LoVo (cell line): Measurements from ENCODE around the gene ZNF217.

ENCODE experiments used
- DNase-seq: peaks from one replicate; pipeline ENCODE4 v3.0.0-alpha.2; 2016; ENCODE audit warnings: low spot score

Gene ZNF217

DNA sequence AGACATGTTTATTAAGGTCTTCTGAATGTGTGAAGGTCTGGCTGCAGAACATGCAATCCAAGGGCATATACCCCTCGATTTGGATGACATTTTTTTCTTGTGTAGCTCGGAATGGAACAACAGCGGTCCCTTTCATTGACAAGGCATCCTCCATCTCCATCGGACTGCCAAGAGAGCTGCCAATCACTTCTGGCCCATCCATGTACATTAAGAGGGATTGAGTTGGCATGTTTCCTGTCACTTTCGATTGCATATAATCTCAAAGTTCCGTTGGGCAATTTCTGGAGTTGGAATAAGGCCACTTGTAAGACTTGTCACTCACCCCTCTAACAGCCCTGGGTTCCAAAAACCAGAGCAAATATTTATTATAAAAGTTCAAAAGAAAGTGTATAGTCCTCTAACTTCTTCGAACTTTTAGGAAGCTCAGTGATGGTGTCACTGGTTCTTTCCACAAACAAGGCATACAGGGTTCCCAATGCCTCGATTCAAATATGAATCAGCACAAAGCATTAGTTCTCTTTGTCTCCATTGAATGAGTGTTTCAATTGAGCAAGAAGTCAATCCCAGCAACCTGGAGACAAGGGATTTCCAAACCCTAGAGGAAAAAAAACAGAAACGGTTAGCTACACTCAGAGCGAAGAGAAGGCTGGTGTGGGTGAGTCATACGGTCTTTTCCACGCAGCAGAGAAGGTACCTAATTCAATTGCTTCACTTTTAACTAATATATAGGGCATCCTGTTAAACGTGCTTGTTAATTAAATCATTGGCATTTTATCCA, 10.9 kb downstream of the ZNF217 start:
- DNase-seq: peak; percentile 46

DNA sequence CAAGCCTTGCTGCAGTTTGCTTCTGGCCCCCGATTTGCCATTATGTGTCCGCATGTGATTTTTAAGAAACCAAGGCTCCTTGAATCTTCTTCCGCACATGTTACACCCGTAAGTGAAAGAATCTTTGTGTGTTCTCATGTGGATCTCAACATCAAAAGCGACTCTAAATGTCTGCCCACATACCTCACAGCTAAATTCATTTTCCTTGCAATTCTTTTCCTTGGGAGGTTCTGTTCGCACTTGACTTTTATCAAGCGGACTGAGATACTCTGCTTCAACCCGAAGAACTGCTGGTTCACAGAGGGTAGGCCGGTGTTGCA, 11.4 kb downstream of the ZNF217 start:
- no peak for DNase-seq

DNA sequence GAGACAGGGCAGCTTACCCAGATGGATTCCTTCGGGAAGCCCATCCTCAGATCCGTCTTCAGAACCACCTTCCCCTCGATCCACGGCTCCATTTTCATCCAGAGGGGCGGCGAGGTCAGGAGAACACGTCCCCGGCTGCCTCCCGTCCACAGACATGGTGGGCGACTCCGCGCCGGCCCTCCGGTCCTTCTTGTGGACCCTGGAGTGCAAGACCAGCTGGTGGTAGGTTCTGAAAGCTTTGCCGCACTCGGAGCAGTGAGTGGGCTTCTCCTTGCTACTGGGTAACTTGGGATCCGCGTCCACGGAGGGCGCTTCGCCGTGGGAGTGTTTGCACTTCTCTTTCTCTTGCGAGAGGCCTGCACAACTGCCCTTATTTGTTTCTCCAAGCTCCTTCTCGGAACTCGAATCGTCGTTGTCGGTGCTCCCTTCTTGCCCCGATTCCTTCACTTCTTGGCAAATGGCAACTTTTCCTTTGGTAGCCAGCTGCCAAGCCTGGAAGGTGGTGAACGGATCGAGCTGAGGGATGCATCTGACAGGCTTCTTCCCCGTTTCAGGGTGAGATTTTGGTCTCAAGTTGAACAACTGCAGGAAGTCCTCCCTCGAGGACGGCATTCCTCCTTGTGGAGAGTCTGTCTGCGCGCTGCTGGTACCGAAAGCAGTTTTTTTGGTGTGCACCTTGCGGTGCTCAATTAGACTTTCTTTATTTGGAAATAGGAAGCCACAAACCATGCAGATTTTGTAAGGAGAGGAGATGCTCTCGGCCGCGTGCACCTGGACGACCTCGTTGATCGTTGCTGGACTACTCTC, 12.0 kb downstream of the ZNF217 start:
- DNase-seq: no peak

DNA sequence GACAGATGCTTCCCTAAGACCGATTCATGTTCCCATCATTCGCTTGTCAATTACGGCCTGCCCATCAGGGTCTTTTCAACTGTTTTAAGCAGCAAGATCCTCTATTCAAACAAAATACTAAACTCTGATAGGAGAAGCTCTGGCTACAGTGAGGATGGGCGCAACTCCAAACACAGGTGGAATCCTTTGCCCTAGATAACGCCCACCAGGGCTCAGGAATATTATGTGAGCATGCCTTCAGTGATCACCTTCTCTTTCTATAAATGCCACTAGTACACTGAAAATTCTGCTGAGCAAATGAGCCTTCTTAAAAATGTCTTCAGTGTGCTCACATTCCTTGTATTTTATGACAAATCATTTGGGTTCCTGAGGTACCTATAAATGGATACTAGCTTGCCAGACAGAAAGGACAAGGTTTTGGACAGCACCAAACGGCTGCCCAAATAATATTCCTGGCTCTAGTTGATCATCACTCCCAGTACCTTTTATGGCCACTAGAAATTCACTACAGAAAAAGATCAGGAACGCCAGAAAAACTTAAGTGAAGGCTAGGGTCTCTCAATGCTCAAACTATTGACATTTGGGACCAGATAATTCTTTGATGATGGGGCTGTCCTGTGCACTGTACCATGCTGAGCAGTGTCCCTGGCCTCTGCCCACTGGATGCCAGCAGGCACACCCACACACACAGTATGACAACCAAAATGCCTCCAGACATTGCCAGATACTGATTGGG, 13.1 kb downstream of the ZNF217 start:
- DNase-seq: no peak

DNA sequence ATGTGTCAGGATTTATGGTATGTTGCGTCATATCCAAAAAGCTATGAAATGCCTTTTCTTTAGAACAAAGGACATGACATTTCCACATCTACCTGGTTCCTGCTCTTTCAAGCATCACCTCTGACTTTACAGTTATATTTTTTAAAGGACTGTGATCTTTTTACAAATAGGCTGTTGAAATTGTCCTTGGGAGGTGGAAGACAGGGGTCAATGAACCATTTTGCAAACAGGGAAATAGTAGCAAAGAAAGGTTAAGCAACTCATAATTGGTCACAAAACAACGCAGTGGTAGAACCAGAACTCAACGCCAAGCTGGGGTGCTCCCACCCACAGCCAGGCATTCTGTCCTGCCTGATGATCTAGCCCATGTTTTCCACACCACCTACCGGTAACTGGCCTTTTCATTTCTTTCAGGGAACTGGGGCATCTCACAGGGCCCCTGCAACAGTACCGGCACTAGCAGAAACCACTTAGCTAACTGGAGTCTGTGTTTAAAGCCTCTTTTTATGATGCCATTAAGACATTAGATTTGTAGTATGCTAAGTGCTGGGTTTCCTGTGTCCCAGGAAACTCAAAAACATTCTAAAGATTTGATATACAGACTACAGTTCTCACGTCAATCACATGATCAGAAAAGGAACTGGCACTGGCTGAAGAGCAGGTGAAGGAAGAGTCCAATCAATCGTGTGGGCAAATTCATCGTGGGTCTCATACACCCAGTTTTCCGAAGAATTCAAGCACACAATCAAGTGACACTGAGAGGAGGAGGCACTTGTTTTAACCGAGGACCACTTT, 13.9 kb downstream of the ZNF217 start:
- DNase-seq: peak; percentile 78

DNA sequence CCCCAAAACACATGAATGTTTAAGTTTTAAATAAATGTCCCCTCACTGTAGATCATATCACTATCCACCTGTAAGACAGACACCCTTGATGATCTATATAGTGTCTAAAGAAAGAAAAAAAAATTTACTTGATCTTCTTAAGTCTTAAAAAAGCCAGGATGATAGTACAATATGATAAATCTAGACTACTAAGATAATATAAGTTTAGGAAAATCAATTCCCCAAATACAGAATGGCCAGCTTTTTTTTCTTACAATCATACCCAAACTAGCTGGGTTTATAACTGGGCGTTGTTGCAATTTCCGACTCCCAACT, 14.4 kb downstream of the ZNF217 start:
- DNase-seq: no peak

DNA sequence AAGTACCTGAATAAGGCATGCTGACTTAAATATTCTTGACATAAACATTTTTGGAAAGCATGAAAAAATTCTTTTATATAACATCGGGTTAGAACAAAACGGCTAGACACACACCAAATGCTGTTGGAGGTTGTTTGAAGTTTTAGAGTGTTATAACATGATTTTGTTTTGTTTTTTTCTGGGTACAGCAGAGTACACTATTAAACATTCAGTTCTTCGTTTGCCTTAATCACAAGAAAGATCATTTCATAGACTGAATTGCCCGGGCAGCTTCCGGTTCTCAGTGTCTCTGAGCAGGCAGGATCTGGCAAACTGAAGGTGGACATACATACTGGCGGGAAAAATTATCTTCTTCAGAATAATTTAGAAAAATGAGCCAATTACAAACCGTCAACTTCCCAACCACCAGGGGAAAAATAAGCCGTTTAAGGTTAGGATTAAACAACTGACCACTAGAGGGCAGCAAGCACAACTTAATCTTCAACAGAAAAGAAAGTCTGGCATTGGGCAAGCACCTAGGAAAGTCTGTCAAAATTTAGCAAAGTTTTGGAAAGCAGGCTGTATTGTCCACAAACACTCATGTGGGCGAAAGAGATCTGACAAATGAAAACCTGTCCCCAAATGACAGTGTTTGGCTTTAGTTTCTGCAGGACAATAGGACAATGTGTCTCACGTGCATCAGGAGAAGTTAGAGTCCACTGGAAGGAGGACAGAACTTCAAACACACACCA, 15.0 kb downstream of the ZNF217 start:
- peak; percentile 88 for DNase-seq

DNA sequence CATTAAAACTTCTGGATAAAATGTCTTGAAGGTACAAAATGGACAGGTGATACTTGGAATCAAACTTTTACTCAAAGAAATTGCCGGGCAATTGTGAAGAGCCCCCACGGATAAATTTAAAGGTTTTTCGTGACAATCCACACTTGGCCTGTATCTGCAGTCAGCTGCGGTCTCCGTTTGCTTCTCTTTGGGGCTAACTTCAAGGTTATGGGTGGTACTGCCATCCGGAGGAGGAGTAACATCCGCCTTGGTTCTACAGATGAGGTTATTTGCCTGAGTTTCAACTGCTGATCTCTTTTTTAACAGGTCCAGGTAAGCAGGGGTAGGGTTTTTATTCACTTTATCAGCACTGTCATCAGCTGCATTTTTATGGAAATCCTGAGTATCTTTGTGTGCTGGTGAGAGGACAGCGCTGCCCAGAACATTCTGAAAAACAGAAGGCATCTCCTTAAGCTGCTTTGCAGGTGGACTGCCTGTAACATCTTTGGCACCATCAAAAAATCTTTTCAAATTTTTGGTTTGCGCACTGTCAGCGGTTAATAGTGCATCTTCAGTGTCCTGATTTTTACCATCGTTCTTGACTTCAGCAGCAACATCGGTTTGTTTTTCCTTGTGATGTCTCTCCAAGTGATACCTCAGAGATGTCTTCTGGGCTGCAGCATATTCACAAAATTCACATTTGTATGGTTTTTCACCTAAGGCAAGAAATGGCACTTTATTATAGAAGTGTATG, 16.9 kb downstream of the ZNF217 start:
- no peak for DNase-seq

DNA sequence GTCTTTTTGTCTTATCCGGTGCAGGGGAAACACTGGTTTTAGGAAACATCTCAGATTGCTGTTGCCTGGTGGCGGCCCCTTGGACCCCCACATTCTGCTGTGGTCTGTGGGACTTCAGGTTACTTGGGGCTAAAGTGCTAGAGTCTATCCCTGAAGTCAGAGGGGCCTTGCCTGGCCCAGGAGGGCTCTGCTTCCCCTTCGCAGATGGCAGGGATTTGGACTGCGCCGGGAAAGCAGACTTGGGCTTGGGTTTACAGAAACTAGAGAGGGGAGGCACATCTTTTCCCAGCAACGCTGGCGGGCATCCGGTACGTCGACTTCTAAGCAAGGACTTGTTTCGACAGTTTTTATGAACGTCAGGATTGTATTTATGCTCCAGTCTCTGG, 17.5 kb downstream of the ZNF217 start:
- no peak for DNase-seq

DNA sequence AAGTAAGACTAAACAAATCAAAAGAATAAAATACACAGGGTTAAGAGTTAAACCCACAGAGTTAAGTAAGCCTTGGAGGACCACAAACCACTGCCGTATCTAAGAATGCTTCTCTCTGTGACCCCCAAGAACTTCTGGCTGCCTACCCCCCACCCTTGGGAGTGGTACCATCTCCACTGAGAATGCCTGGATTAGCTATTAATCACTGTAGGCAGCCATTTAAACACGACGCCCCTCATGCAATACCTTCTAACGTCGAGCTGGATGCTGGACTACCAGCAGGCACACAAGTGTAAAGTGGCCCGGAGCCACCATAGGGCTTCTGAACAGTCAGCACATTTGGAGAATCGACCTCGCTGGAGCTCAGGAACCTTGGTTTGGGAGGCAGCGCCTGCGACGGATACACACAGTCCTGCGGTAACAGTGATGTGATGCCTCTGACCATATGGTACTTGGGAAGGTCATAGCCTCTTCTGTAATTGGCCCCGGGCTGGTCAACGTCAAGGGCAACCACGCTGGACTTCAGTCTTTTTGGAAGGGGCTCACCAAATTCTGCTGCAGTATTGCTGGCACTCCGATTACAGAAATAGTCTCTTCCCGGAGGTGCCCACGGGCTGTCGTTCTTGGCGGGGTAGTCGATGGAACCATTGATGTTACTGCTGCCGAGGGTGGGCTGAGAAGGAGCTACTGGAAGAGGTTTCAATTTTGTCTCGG, 18.0 kb downstream of the ZNF217 start:
- DNase-seq: no peak

DNA sequence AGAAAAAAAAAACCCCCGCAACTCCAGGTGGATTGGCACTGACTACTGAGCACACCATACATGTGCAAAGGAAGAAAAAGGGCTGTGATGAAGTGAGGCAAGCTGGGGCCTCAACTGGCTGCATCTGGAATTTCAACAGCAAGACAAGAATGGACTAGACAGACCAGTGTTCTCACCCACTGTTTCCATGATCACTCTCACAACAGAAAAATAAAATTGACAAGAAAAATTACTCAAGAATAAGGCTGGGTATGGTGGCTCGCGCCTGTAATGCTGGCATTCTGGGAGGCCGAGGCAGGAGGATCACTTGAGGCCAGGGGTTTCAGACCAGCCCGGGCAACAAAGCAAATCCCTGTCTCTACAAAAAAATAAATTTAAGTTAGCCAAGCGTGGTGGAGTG, 18.8 kb downstream of the ZNF217 start:
- no peak for DNase-seq

DNA sequence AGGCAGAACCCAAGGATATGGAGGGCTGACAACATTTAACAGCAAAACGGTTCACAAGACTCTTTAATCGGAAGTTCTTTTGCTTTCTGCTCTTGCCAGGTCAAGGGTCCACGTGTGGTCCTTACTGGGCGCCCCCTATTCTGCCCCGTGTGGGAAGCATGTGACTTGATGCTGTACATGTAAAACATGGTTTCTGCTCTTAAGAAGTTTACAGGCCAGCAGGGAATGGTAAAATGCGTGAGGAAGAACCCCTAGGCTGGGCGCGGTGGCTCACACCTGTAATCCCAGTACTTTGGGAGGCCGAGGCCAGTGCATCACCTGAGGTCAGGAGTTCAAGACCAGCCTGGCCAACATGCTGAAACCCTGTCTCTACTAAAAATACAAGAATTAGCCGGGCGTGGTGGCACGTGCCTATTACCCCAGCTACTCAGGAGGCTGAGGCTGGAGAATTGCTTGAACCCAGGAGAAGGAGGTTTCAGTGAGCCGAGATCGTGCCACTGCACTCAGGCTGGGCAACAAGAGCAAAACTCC, 19.3 kb downstream of the ZNF217 start:
- no peak for DNase-seq

DNA sequence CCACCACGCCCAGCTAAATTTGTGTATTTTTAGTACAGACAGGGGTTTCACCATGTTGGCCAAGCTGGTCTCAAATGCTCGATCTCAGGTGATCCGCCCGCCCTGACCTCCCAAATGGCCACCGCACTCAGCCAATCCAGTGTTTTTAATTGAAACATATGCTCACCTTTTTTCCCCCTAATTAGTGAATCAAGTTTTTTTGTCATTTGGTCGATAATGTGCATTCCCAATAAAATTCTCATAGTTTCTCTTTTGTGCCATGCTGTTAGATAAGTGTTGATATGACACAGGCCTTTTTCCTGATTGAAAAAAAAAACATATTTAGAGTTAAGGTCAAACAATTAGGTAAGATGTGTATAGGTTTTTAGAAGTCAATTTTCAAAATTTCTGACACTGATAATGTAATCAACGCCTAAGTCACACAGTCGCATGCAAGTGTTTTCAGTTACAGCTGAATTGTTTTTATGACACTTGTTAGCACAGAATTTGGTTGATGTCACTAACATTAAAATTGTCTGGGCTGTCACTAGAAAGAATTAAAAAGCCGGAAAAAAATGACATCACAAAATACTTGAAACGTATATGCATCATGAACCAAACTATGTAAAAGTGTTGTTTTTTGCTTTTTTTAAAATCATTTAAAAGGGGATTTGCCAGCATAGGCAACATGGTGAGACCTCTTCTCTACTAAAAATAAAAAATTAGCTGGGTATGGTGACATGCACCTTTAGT, 21.9 kb downstream of the ZNF217 start:
- DNase-seq: no peak

DNA sequence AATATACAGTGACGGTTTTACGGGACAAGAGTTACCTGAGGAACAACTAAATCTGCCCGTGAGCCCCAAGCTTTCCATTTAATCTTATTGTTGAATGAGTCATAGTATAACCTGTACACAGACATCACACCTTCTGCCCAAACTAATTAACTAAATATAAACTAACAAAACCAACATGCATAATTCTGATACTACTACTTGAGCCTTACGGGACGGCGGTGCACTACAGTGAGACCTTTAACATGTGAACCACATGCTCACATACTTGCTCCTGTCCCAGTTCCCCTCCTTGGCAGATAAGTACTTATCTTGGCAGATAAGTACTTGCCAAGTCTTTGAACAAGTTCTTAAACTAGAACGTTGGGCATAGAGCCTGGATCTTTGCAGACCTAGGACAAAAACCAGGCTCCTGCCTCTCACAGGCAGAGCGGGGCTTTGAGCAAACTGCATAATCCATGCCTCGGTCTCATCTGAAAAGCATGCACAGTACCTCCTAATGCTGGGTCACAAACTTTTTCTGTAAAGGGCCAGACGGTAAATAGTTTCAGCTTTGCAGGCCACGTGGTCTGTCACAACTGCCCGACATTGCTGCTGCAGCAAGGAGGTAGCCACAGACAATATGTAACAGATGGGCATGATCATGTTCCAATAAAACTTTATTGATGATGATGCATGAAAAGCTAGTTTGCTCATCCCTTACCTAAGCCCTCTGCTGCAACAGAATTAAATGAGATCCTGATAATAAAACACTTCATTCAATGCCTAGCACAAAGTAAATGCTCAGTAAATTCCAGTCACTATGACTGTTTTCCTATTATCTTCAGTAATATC, 23.0 kb downstream of the ZNF217 start:
- no peak for DNase-seq

DNA sequence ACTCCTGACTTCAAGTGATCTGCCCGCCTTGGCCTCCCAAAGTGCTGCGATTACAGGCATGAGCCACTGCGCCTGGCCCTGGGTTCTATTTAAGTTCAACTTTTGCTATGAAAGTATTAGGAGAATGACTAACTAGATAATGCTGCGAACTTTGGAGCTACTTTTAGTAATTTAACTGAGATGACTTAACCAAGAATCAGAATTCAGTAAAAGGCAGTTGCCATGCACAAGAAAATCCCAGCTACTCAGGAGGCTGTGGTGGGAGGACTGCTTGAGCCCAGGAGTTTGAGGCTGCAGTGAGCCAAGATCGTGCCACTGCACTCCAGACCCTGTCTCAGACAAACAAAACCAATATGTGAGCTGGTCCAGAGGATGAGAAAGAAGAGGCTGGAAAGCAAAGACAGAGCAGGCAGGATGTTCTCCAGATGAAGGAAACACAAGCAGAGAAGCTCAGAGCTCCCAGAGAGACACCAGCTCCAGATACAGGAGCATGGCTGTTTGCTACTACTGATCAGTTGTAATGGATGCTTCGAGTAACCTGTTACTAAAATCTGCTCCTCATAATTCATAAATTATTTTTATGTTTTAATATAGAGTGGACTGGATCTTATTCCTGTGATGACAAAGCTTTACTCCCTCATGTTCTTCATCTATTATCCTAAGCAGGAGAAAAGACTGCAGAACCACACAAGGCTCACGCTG, 23.9 kb downstream of the ZNF217 start:
- DNase-seq: no peak

DNA sequence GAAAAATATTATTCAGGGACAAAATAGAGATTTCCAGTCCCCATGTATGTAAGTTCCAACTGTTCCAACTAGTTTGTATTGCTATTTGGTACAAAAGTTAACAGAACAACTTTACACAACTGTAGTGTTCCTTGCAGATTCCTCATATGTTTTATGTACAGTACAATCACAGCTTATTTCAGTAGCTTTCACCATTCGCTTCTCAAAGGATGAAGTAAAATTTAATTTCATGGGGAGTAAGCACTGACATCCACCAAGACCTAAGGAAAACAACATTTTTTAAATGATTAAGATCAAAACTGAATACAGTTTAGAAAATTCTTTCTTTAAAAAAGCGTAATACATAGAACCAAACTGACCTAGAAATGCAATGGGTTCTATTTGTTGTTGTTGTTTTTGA, 24.6 kb downstream of the ZNF217 start:
- no peak for DNase-seq

DNA sequence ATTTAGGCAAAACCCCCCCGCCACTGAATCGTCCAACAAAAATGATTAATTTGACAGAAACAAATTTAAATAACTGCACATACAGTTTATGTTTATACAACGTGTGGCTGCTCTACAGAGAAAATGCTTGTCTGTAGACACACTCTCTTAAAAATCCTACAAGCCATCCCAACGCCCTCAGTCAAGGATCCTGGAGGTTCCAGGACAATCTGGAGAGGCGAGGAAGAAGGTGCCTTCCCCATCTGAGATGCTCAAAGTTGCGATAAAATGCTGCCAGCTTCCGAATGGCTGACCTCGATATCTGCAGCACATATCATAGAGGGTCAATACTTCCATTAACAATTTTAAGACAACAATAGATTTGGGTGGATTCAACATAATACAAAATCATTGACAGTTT, 25.3 kb downstream of the ZNF217 start:
- DNase-seq: no peak

DNA sequence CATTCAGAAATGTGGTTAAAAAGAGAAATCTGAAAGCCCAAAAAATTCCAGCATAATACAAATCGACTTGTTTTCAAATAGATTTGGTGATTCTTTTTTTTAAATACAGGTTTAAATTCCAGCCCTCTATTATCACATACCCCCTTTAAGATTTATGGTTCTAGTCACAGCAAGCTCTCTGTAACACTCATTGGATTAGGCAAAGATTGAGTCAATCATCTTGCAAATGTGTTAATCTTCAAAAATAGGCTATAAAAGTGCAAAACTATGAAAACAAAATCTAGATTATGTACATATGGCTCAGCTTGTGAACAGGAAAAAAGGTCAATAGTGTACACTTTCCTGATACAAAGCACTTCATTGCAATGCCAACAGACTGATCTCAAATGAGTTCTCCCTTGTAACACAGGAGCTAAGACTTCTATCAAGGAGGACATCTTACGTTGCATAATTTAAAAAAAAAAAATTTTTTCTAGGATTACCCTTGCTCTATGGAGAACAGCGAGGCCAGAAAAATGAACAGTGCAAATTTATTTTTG, 26.2 kb downstream of the ZNF217 start:
- no peak for DNase-seq
